ENCODE measurements around the gene CRLF3.

DNA sequence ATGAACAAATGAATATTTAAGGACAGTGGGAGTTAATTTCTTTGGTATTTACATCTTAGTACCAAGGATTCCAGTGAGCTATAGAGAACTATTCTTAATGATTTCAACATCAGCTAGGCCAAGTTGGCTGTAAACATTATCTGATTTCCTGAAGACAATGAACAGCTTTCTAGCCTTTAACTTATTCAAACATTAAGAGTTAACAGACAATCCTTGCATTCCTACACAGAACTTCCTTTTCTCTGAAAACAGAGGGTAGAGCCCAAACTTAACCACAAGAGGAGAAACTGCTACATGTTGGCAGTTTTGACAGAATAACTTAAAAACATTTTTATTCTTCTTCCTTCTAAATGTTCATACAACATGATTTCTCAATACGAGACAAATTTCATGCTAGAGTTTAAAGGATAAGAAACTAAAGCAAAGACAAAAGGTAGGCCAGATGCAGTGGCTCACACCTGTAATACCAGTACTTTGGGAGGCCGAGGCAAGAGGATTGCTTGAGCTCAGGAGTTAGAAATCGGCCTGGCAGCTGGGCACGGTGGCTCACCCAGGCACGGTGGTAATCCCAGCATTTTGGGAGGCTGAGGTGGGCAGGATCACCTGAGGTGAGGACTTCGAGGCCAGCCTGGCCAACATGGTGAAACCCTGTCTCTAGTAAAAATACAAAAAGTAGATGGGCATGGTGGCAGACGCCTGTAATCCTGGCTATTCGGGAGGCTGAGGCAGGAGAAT lies 4.4 kb downstream of the CRLF3 start:
- TF ChIP-seq, protein P1, sequence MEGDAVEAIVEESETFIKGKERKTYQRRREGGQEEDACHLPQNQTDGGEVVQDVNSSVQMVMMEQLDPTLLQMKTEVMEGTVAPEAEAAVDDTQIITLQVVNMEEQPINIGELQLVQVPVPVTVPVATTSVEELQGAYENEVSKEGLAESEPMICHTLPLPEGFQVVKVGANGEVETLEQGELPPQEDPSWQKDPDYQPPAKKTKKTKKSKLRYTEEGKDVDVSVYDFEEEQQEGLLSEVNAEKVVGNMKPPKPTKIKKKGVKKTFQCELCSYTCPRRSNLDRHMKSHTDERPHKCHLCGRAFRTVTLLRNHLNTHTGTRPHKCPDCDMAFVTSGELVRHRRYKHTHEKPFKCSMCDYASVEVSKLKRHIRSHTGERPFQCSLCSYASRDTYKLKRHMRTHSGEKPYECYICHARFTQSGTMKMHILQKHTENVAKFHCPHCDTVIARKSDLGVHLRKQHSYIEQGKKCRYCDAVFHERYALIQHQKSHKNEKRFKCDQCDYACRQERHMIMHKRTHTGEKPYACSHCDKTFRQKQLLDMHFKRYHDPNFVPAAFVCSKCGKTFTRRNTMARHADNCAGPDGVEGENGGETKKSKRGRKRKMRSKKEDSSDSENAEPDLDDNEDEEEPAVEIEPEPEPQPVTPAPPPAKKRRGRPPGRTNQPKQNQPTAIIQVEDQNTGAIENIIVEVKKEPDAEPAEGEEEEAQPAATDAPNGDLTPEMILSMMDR (IDR thresholded peaks at IDR 0.05 in 8 of 11, conservative IDR thresholded peaks at IDR 0.05 in 3 of 11) = no peak
- TF ChIP-seq POLR2AphosphoS5 (IDR thresholded peaks at IDR 0.05) = no peak
